Activated gamma-delta T cell (primary cell): Measurements from ENCODE around the gene MT1M.

Experiments used
- DNase-seq: peaks from one replicate; lab custom pipeline; 2025; lab: John Stamatoyannopoulos, UW

Gene MT1M

DNA sequence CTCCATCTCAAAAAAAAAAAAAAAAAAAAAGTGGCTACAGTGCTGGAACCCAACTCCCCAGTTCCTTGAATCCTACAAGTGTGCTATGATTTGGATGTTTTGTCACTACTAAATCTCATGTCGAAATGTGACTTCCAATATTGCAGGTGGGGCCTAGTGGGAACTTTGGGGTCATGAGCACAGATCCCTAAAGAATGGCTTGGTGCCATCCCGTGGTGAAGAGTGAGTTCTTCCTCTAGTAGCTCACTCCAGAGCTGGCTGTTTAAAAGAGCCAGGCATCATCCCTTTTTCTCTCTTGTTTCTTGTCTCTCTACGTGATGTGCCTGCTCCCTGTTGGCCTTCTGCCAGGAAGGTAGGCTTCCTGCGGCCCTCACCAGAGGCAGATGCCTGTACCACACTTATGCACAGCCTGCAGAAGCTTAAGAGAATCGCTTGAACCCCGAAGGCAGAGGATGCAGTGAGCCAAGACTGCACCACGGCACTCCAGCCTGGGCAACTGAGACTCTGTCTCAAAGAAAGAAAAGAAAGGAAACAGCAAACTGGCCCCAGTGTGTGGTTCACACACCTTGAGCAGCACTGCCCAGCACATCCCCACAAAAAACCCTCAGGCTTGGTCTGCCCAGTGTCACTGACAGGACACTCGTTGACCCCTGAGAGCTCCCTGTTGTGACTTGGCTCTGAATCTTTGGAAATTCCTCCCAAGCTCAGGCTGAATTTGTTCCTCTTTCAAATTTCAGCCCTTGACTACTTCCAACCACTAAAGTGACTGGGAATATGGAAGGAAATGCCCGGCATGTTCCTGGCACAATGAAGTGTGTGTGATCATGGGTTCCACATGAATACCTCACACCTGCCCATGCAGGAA lies 3.7 kb upstream of the MT1M start:
- no peak for DNase-seq

- DNase-seq, result no peak
These were observed 2.9 kb upstream of the MT1M start for GRCh38 chr16:56629531-56629930.

- no peak for DNase-seq
These were observed 2.3 kb upstream of the MT1M start for GRCh38 chr16:56630134-56630533.

DNA sequence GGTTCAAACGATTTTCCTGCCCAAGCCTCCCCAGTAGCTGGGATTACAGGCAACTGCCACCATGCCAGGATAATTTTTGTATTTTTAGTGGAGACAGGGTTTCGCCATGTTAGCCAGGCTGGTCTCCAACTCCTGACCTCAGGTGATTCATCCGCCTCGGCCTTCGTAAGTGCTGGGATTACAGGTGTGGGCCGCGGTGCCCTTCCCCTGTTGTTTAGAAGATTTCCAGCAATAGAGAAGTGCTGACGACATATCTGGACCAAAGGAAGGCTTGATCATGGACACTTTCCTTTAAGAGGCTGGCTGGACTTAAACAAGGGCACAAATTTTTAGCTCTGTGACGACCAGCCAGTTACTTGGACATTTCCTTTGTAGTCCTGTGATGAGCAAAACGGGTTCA lies 1.3 kb upstream of the MT1M start:
- DNase-seq, result no peak

GRCh38 chr16:56631832-56632155 lies 665 bp upstream of the MT1M start:
- no peak for DNase-seq

DNA sequence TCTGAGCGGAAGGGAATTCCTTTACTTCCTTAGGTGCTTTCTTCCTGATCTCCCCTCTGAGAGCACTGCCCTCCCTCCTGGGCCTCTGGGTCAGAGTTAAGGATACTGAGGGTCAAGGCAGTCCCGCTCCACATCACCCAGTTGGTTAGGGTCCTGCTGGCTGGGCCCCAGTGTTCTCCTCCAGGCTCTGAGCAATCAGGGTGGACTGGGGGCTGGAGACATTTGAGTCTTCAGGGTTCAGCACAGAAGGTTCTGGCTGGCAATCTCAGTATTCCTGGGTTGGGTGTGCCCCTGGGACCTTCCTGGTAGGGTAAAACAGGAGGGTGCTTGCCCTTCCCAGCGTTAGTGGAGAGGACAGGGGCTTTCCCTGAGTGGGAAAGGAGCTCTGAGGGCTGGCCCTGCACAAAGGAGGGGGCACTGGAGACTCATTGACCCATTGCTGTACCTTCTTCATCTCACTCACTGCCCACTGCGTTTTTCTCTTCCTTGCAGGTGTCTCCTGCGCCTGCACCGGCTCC lies 448 bp downstream of the MT1M start:
- DNase-seq, result no peak

DNA sequence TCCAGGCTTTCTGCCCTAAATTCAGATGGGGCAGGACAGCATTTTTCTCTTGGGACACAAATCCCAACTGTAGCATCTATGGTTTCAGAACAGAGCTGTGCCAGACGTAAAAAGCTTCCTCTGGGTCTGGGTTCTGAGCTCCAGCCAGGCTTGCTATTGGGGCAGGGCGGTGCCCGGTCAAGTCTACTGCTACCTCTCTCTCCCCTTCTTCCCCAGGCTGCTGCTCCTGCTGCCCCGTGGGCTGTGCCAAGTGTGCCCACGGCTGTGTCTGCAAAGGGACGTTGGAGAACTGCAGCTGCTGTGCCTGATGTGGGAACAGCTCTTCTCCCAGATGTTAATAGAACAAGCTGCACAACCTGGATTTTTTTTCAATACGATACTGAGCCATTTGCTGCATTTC lies 1.1 kb downstream of the MT1M start:
- DNase-seq, result no peak

DNA sequence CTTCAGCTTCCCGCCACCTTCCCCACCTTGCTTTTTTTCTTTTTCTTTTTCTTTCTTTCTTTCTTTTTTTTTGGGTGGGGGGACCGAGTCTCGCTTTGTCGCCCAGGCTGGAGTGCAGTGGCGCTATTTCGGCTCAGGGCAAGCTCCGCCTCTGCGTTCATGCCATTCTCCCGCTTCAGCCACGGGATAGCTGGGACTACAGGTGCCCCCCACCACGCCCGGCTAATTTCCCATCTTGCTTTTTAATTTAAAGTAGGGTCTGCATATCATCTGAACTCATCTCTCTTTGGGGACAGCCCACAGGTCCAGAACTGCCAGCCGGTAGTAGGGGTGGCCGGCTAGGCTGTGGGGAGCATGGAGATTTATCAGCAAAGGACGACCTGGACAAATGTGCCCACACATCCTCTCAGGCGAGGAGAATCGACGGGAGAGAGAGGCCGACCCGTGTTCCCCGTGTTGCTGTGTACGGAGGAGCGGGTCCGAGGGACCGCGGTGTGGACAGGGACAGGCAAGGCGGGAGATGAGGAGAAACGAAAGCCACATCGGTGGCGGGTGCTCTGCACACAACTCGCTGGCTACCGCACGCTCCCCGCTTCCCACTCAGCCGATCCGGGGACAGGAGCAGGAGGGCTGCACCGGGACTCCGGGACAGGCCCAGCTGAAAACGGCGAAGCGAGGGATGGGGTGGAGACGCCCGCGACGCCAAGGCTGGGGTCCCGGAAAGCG lies 2.4 kb downstream of the MT1M start:
- DNase-seq, result no peak

GRCh38 chr16:56635441-56635967 lies 3.0 kb downstream of the MT1M start:
- no peak for DNase-seq

DNA sequence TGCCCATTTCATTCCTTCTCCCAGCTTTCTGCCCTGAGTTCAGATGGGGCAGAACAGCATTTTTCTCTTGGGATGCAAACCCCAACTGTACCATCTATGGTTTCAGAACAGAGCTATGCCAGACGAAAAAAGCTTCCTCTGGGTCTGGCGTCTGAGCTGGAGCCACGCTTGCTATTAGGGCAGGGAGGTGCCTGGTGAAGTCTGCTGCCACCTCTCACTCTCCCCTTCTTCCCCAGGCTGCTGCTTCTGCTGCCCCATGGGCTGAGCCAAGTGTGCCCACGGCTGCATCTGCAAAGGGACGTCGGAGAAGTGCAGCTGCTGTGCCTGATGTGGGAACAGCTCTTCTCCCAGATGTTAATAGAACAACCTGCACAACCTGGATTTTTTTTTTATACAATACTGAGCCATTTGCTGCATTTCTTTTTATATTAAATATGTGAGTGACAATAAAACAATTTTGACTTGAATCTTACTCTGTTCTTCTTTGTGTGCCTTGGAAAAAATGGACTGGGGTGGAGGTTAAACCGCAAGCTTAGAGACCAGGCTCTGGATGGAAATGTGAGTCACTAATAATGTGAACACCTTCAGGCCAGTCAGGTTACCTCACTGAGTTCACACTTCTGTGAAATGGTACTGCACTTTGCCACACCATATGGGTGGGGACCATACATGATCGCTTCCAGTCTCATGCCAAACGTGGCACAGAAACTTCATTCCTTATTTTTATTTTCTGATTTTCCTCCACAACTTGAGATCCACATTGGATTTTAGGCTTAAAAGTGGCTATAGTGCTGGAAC lies 4.4 kb downstream of the MT1M start:
- no peak for DNase-seq

DNA sequence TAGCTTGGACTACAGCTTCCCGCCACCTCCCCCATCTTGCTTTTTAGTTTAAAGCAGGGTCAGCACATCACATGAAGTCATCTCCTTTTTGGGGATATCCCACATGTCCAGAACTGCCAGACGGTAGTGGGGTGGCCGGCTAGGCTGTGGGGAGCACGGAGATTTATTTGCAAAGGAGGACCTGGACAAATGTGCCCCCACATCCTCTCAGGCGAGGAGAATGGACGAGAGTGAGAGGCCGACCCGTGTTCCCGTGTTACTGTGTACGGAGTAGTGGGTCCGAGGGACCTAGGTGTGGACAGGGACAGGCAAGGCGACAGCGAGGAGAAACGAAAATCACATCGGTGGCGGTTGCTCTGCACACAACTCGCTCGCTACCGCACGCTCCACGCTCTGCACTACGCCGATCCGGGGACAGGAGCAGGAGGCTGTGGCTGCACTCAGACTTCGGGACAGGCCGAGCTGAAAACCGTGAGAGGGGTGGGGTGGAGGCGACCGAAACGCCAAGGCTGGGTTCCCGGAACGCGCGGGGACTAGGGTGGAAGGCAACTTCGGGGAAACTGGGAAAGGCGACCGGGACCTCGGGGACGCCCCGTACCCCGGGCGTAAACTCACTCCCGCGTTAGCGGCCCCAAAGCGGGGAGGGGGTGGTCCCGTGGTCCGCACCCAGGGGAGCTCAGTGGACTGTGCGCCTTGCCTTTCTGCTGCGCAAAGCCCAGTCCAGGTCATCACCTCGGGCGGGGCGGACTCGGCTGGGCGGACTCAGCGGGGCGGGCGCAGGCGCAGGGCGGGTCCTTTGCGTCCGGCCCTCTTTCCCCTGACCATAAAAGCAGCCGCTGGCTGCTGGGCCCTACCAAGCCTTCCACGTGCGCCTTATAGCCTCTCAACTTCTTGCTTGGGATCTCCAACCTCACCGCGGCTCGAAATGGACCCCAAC lies 5.6 kb downstream of the MT1M start, which contains the start of gene MT1A:
TSS of gene MT1A (plus strand) at position 853 of the 937 bp plus-strand sequence. CDS start at position 926, 73 bp downstream.
- DNase-seq, result no peak

GRCh38 chr16:56639045-56639444 lies 6.6 kb downstream of the MT1M start:
- no peak for DNase-seq

DNA sequence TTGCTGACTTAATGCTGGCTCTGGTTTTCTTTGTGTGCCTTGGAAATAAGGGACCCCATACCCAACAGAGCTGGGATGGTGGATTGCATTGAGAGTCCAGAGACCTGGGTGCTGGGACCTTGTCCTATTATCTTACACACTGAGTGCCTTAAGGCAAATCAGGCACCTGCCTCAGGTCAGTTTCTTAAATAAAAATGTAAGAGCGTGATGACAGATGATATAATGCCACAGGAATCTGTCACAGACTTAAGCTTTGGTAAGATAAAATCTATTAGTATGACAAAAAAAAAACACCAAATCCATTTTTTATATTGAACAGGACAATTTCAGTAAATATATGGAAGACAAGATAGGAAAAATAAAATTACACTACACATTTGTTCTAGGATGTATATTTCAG lies 7.6 kb downstream of the MT1M start:
- DNase-seq, result no peak

DNA sequence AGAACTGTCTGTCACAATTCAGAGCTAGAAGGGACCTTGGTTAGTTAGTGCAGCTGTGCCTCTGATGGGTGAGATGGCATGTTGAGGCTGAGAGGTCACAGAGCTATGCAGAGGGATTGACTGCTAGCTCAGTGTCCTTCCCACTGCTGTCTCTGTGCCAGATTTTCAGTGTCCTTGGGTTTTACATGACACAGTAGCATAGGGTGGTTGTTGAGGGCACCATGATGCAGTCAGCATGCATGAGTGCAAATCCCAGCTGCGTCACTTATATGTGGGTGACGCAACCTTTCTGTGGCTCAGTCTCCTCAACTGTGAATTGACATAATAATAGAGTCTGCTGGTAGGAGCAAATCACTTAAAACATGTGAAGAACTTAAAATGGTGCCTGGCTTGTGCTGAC lies 8.7 kb downstream of the MT1M start:
- no peak for DNase-seq

- peak; percentile 68 for DNase-seq
These were observed 10.8 kb downstream of the MT1M start for GRCh38 chr16:56643080-56643778.

DNA sequence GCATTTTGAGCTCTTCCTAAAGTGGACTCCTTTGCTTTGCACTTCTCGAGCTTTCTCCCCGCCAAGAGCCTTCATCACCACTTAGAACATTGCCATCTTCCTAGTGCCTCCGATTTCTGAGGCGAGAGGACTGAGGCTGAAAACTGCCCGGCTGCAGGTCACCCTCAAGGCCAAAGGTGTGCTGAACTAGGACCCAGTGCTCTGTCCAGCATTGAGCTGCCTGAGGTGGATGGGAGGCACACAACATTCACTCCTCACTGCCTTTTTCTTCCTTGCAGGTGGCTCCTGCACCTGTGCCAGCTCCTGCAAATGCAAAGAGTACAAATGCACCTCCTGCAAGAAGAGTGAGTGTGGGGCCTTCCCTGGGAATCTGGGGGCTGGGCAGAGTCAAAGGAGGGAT lies 11.4 kb downstream of the MT1M start:
- DNase-seq, result no peak

DNA sequence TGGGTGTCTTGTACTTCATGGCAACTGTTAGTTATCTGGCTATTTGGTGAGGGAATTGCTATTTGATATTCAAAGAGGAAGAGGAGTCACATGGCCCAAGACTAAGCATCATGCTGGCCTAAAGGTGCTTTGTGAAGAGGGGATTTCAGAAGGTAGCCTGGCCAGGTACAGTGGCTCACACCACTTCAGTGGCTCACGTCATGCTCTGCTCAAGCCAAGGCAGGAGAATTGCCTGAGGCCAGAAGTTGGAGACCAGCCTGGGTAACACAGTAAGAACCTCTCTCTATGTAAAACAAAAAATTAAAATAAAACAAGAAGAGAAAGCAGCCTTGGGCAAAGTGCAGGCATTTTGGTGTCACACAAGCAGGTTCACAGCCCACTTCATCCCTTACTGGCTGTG lies 12.9 kb downstream of the MT1M start:
- DNase-seq, result no peak

GRCh38 chr16:56645838-56646237 lies 13.4 kb downstream of the MT1M start:
- no peak for DNase-seq

DNA sequence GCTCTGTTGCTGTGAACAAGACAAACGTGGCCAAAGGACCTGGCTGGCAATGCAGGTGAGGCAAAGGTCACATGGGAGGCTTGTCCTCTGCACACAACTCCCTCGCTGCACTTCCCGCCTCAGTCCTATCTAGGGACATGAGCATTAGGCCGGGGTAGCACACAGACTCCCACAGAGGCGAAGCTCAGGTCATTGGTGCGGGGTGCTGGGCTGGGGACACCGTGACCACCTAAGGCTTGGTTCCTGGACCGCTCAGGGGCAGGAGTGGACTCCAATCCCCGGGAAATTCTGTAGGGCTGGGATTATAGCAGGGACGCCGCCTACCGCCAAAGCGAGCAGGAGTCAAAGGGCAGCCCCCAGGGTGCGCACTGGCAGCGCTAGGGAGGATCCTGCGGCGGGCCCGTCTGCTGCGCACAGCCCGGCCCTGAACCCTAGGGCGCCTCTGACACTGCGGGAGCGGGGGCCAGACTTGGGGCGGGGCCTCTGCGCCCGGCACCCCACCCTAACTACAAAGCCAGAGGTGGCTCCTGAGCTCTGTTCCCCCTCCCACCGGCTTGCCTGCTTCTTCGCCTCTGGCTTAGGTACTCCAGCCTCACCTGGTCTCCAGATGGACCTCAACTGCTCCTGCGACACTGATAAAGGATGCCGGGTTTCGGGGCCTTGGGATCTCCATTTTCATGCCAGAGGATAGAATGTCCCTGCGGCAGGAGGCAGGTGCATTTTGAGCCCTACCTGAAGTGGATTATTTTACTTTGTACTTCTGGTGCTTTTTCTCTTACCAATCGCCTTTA lies 15.4 kb downstream of the MT1M start:
- DNase-seq, result no peak

- DNase-seq, result no peak
These were observed 16.8 kb downstream of the MT1M start for GRCh38 chr16:56649271-56649670.
